SU-DHL-6 (cell line): ENCODE data around the gene TMEM50B.

Experiments used
- H2AFZ ChIP-seq: fragments of 200-600 bp; sonication (generic); 2 replicates; pipeline ENCODE4 v1.6.1; 2014; ENCODE audit warnings: low read depth, mild to moderate bottlenecking, moderate library complexity, mixed read lengths, antibody characterized with exemption, low read length; ENCODE audit not compliant: severe bottlenecking
- H3F3A ChIP-seq: fragments of 200-600 bp; shearing (Covaris generic); 2 replicates; pipeline ENCODE4 v1.6.0; 2016; ENCODE audit warnings: antibody characterized with exemption, mild to moderate bottlenecking; ENCODE audit not compliant: insufficient read depth
- H3K27ac ChIP-seq: fragments of 200-600 bp; sonication (generic); 2 replicates; pipeline ENCODE4 v1.5.1; 2016; ENCODE audit warnings: low read depth, mild to moderate bottlenecking, low read length, moderate library complexity, mixed read lengths
- H3K27me3 ChIP-seq: fragments of 200-600 bp; sonication (generic), shearing (Covaris generic); 2 replicates; pipeline ENCODE4 v1.6.0; 2014; ENCODE audit warnings: mild to moderate bottlenecking, low read length
- H3K36me3 ChIP-seq: fragments of 200-600 bp; sonication (generic); 2 replicates; pipeline ENCODE4 v1.6.1; 2014; ENCODE audit warnings: mild to moderate bottlenecking, low read length, mixed read lengths
- H3K4me2 ChIP-seq: fragments of 300-600, 200-600 bp; shearing (Covaris generic), sonication (generic); 2 replicates; pipeline ENCODE4 v1.6.0; 2014; ENCODE audit warnings: low read length, low read depth, mild to moderate bottlenecking; ENCODE audit not compliant: poor library complexity, severe bottlenecking
- H3K4me3 ChIP-seq: fragments of 200-600 bp; sonication (generic); 2 replicates; pipeline ENCODE4 v1.5.1; 2014; ENCODE audit warnings: antibody characterized with exemption, low read length, mild to moderate bottlenecking, mixed read lengths; ENCODE audit not compliant: insufficient read depth, poor library complexity, severe bottlenecking
- H3K79me2 ChIP-seq: fragments of 200-600 bp; sonication (generic); 2 replicates; pipeline ENCODE4 v1.6.1; 2014; ENCODE audit warnings: mild to moderate bottlenecking, low read length, moderate library complexity; ENCODE audit not compliant: insufficient read depth
- H3K9ac ChIP-seq: fragments of 200-600 bp; sonication (generic); 2 replicates; pipeline ENCODE4 v1.7.0; 2014; ENCODE audit warnings: mild to moderate bottlenecking, low read length
- H3K9me2 ChIP-seq: fragments of 200-600 bp; sonication (generic); replicated peaks from 2 replicates; pipeline ENCODE4 v1.6.1; 2014; ENCODE audit warnings: low read length; ENCODE audit not compliant: insufficient read depth
- H3K9me3 ChIP-seq: fragments of 200-600 bp; sonication (generic); 2 replicates; pipeline ENCODE4 v1.6.1; 2014; ENCODE audit warnings: low read length, mixed read lengths; ENCODE audit not compliant: insufficient read depth
- H4K20me1 ChIP-seq: fragments of 200-600 bp; sonication (generic); 2 replicates; pipeline ENCODE4 v1.6.1; 2014; ENCODE audit warnings: low read depth, mild to moderate bottlenecking, antibody characterized with exemption, low read length, moderate library complexity, mixed read lengths
- CTCF ChIP-seq: fragments of 200-600 bp; sonication (generic); IDR thresholded peaks from one replicate; pipeline ENCODE4 v1.5.1; 2017; ENCODE audit warnings: antibody characterized with exemption, mild to moderate bottlenecking, low read length, moderate library complexity; ENCODE audit not compliant: insufficient read depth, poor library complexity, severe bottlenecking
- EZH2phosphoT487 ChIP-seq: fragments of 200-600 bp; sonication (generic), shearing (Covaris generic); conservative IDR thresholded peaks from 2 replicates; pipeline ENCODE4 v1.6.1; 2018; ENCODE audit warnings: mild to moderate bottlenecking, antibody characterized with exemption, low read length, moderate library complexity, mixed read lengths

TMEM50B gene

GRCh38 chr21:33479679-33480480 is at the start of gene TMEM50B:
TSS of gene TMEM50B (minus strand) at chr21:33479974. CDS start at chr21:33468885, 11,089 bp downstream.
- TF ChIP-seq CTCF: peak; percentile 20
- TF ChIP-seq EZH2phosphoT487: no peak
- Histone ChIP-seq H2AFZ (peak within 1 kb of the TSS; percentile 98), H4K20me1 (no peaks in the 10 kb centered on the region), H3F3A (0 out of 2 replicates have a peak, but pooled peaks cover 5% of the 10 kb centered on the region), H3K36me3 (no peaks in the 10 kb centered on the region), H3K27ac (peak within 1 kb of the TSS; percentile 72), H3K9me3 (no peaks in the 10 kb centered on the region), H3K79me2 (peaks cover 31% of the 10 kb centered on the region), H3K4me2 (peak within 1 kb of the TSS; percentile 95), H3K27me3 (no peaks in the 10 kb centered on the region), H3K4me3 (peak within 1 kb of the TSS; percentile 96), H3K9ac (peak within 1 kb of the TSS; percentile 81), H3K9me2 (no peaks in the 10 kb centered on the region)

GRCh38 chr21:33522953-33523349 is 43.2 kb upstream of the TMEM50B start:
- H3K4me2 ChIP-seq: no peak overlapping the region
- H2AFZ ChIP-seq: no peak overlapping the region
- peaks cover 44% of the 10 kb centered on the region for H3K36me3 ChIP-seq
- H3K4me3 ChIP-seq: no peak overlapping the region
- H4K20me1 ChIP-seq: no peaks in the 10 kb centered on the region
- TF ChIP-seq EZH2phosphoT487: no peak
- TF ChIP-seq CTCF: no peak
- H3K79me2 ChIP-seq: no peaks in the 10 kb centered on the region
- H3K27me3 ChIP-seq: no peaks in the 10 kb centered on the region
- no peak overlapping the region; the same call in 1 of the 2 replicates for H3K27ac ChIP-seq
- no peaks in the 10 kb centered on the region for H3K9me2 ChIP-seq
- H3K9me3 ChIP-seq: no peaks in the 10 kb centered on the region
- no peak overlapping the region for H3K9ac ChIP-seq
- H3F3A ChIP-seq: peaks cover 3% of the 10 kb centered on the region; the same call in 1 of the 2 replicates

GRCh38 chr21:33522297-33522952 is 42.7 kb upstream of the TMEM50B start:
- Histone ChIP-seq H3K9ac (no peak overlapping the region), H3F3A (peaks cover 3% of the 10 kb centered on the region; the same call in 1 of the 2 replicates), H3K27me3 (no peaks in the 10 kb centered on the region), H3K36me3 (peaks cover 43% of the 10 kb centered on the region), H3K9me3 (no peaks in the 10 kb centered on the region), H4K20me1 (no peaks in the 10 kb centered on the region), H3K4me3 (no peak overlapping the region), H3K27ac (no peak overlapping the region), H3K9me2 (no peaks in the 10 kb centered on the region), H3K79me2 (no peaks in the 10 kb centered on the region), H2AFZ (no peak overlapping the region), H3K4me2 (no peak overlapping the region)
- TF ChIP-seq CTCF: no peak
- no peak for TF ChIP-seq EZH2phosphoT487
